Skeletal muscle tissue (tissue), 4 donors: ENCODE results near the gene PM20D1. TPM values are rescaled to one million over a fixed set of nuclear protein-coding genes. Genes with fewer than 3 reads are reported as not detected.
A peak's percentile ranks its signal among the peaks of the same experiment; 100 is the strongest.

Experiments
- H3K27ac ChIP-seq: one replicate; pipeline ENCODE4 v1.7.0; 2013; ENCODE audit warnings: mild to moderate bottlenecking, low read depth, low read length, inconsistent platforms
- H3K27me3 ChIP-seq, 3 donors: one replicate each; pipeline ENCODE4 v1.7.0; 2013; ENCODE audit warnings: low read length in 3 of 3; ENCODE audit not compliant: control insufficient read depth in 3 of 3, insufficient read depth in 3 of 3
- H3K36me3 ChIP-seq, 3 donors: one replicate each; pipeline ENCODE4 v1.7.0; 2013; ENCODE audit warnings: low read length in 3 of 3; ENCODE audit not compliant: control insufficient read depth in 3 of 3, insufficient read depth in 3 of 3
- H3K4me1 ChIP-seq, 3 donors: one replicate each; pipeline ENCODE4 v1.7.0; 2013; ENCODE audit warnings: low read length in 3 of 3, mild to moderate bottlenecking in 3 of 3; ENCODE audit not compliant: control insufficient read depth in 3 of 3, insufficient read depth in 3 of 3
- H3K4me3 ChIP-seq, 3 donors: one replicate each; pipeline ENCODE4 v1.7.0; 2013; ENCODE audit warnings: low read length in 3 of 3
- H3K9ac ChIP-seq, 3 donors: one replicate each; pipeline ENCODE4 v1.7.0; 2013; ENCODE audit warnings: low read length in 3 of 3, mild to moderate bottlenecking in 3 of 3, moderate library complexity in 2 of 3, low read depth in 1 of 3
- H3K9me3 ChIP-seq, 3 donors: one replicate each; pipeline ENCODE4 v1.7.0; 2013; ENCODE audit warnings: low read length in 3 of 3; ENCODE audit not compliant: control insufficient read depth in 3 of 3
- total RNA-seq: library from RNA; depleted of rRNA; stranded (reverse); fragments of >200 nt; gene quantifications from one replicate; pipeline ENCODE4 v1.2.3, GENCODE V29; 2014
- donor health status: Osteomylitis.

Gene PM20D1
- total RNA-seq, 1 donor from 2014 or later = not detected

DNA sequence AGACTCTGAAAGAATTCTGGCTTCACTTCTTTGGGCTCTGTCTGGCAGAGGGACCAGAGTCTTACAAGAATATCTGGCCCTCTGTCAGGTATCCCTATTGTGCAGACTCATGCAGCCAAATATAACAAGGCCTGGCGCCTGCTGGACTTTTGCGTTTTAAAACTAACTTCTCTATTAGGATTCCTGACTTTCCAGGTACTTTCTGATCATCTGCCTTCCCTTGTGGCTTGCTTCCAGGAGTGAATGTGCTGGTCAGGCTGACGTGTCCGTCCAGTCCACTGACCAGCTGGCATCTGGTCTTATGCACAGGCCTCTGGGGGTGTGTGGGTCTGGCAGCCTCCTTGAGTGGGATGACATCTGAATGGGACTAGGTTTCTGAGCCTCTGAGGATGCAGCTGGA, 66.0 kb downstream of the PM20D1 start:
- Histone ChIP-seq H3K36me3 (no peaks in the 10 kb centered on the region), H3K9me3 (no peaks in the 10 kb centered on the region), H3K27me3 (no peaks in the 10 kb centered on the region), H3K9ac (peak overlapping the region; percentile 6 to 50 (median 13)), H3K4me3 (peak overlapping the region in 1 of 3 donors; percentile 24), H3K27ac (peak overlapping the region; percentile 78), H3K4me1 (peaks cover 17 to 19% (median 18%) of the 10 kb centered on the region in 3 donors)

DNA sequence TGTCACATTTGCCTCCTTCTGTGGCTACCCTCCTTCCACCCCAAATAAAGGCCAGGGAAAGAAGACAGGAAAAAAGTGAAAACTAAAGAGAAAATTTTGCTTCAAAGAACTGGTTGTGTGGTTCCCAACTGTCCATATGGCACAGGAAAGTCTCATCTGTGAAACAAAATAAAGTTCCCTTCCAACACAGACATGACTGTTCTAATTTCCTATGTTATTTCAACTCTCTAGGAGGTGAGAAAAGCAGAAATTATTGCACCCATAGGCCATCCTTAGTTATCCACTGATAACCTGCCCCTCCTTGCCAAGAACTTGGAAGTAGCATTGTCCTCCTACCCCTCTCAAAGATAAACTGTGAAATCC, 66.5 kb downstream of the PM20D1 start:
- Histone ChIP-seq H3K9ac (peak overlapping the region in 1 of 3 donors; percentile 51), H3K4me3 (no peak overlapping the region), H3K36me3 (no peaks in the 10 kb centered on the region), H3K27ac (peak overlapping the region; percentile 78), H3K4me1 (peaks cover 17 to 19% (median 18%) of the 10 kb centered on the region in 3 donors), H3K27me3 (no peaks in the 10 kb centered on the region), H3K9me3 (no peaks in the 10 kb centered on the region)

DNA sequence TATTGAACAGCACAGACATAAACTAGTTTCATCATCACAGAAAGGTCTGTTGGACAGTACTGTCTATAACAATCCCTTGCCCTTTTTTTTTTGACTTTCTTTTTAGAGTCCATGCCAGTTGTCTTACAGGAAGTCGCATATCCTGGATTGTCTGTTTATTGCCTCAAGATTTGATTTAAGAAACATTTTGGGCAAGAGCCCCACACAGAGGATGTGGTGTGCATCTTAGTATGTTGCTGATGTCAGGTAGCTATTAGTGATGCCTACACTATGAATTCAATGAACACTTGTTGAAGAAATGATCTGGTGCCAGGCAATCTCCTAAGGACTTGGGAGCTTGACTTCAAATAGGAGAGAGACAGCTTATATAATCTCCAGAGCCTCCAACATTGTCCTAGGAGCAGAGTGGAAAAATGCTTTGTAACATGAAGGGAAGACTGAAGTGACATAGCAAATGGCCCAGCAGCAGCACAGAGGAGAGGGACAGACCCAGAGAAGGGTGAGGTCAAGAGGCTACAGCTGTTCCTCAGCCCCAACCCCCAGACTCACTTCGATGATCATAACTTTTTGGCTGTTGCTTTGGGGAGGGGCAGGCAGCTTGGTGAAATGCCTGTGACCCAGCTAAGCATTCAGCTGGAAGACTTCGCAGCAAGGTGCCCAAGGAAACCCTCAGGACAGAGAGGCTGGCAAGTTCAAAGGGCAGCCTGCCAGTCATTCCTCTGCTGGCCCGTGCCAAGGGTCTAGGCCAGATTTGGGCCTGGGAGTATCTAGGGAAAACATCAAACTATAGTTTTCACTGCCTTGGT, 67.1 kb downstream of the PM20D1 start:
- Histone ChIP-seq H3K9ac (peak overlapping the region in 1 of 3 donors; percentile 51), H3K27ac (peak overlapping the region; percentile 78), H3K36me3 (no peaks in the 10 kb centered on the region), H3K4me1 (peaks cover 18 to 20% (median 19%) of the 10 kb centered on the region in 3 donors), H3K4me3 (no peak overlapping the region), H3K9me3 (no peaks in the 10 kb centered on the region), H3K27me3 (no peaks in the 10 kb centered on the region)

DNA sequence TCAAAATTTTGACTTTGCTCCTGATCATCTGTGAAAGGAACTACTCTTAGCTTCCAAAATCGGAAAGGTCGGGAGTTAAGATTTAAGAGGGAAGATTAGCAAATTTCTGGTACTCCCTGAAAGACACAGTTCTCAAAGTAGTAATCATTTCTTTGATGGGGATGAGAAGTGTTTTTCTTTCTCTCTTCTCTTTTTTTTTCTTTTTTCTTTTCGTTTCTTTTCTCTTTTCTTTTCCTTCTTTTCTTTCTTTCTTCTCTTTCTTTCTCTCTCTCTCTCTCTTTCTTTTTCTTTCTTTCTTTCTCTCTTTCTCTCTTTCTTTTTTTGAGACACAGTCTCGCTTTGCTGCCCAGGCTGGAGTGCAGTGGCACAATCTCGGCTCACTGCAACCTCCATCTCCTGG, 69.6 kb downstream of the PM20D1 start:
- no peak overlapping the region for H3K9ac ChIP-seq
- H3K36me3 ChIP-seq = no peaks in the 10 kb centered on the region
- peaks cover 18 to 27% (median 26%) of the 10 kb centered on the region in 3 donors for H3K4me1 ChIP-seq
- no peaks in the 10 kb centered on the region for H3K27me3 ChIP-seq
- H3K4me3 ChIP-seq = no peak overlapping the region
- no peaks in the 10 kb centered on the region for H3K9me3 ChIP-seq
- H3K27ac ChIP-seq = no peak overlapping the region

Other genes starting within 250 kb of the PM20D1 start
- 13.6 TPM for gene ELK4, start 218.1 kb downstream of the PM20D1 start, total RNA-seq
- 2.1 TPM for gene SLC45A3, start 169.6 kb downstream of the PM20D1 start, total RNA-seq
- gene NUCKS1, start 100.0 kb downstream of the PM20D1 start, total RNA-seq = 152 TPM
- gene RAB29, start 74.7 kb downstream of the PM20D1 start, total RNA-seq = 4.7 TPM
- gene SLC41A1, start 36.9 kb downstream of the PM20D1 start, total RNA-seq = 12.0 TPM
- gene SLC26A9, start 93.3 kb upstream of the PM20D1 start, total RNA-seq = not detected
- 6.3 TPM for gene RAB7B, start 153.3 kb upstream of the PM20D1 start, total RNA-seq
- 0.52 TPM for gene CTSE, start 173.8 kb upstream of the PM20D1 start, total RNA-seq
- 3.1 TPM for gene RHEX, start 203.0 kb upstream of the PM20D1 start, total RNA-seq